GM21528 (cell line): ENCODE data around the gene USP48.
"Not testable (repeated sequence)": the region's sequence is repeated elsewhere in the genome, so short reads cannot be mapped to it uniquely, and the experiment has no call there.

Experiments
- ATAC-seq: cut with Tn5 transposase; IDR thresholded peaks from one replicate; pipeline ENCODE4 v1.9.1; 2021; ENCODE audit warnings: mild to moderate bottlenecking, moderate library complexity; ENCODE audit not compliant: unreplicated experiment, low FRiP score

USP48 gene

GRCh38 chr1:21782868-21783678, at the start of gene USP48:
Gene USP48, minus strand, starts transcription at chr1:21783149. Its CDS starts 192 bp downstream, at chr1:21782957.
- peak; percentile 72 for ATAC-seq

GRCh38 chr1:21831454-21831970, 48.6 kb upstream of the USP48 start:
- no peak for ATAC-seq

- ATAC-seq: no peak
These were observed 48.0 kb upstream of the USP48 start for GRCh38 chr1:21830792-21831453.

GRCh38 chr1:21829294-21829693, 46.3 kb upstream of the USP48 start:
- no peak for ATAC-seq

GRCh38 chr1:21828506-21829210, 45.7 kb upstream of the USP48 start:
- ATAC-seq: no peak

GRCh38 chr1:21828075-21828474, 45.1 kb upstream of the USP48 start:
- ATAC-seq: no peak

- no peak for ATAC-seq
These were observed 44.3 kb upstream of the USP48 start for GRCh38 chr1:21827141-21827679.

GRCh38 chr1:21826694-21827093, 43.7 kb upstream of the USP48 start:
- not testable (repeated sequence) for ATAC-seq

GRCh38 chr1:21825393-21825792, 42.4 kb upstream of the USP48 start:
- no peak for ATAC-seq

GRCh38 chr1:21824926-21825325, 42.0 kb upstream of the USP48 start:
- ATAC-seq: no peak

- no peak for ATAC-seq
These were observed 41.2 kb upstream of the USP48 start for GRCh38 chr1:21823980-21824702.

- no peak for ATAC-seq
These were observed 40.4 kb upstream of the USP48 start for GRCh38 chr1:21823206-21823979.

GRCh38 chr1:21822349-21822748, 39.4 kb upstream of the USP48 start:
- ATAC-seq: no peak

GRCh38 chr1:21821385-21822019, 38.6 kb upstream of the USP48 start:
- no peak for ATAC-seq

- ATAC-seq: no peak
These were observed 37.8 kb upstream of the USP48 start for GRCh38 chr1:21820597-21821232.

GRCh38 chr1:21818656-21819055, 35.7 kb upstream of the USP48 start:
- ATAC-seq: no peak

GRCh38 chr1:21816602-21817302, 33.8 kb upstream of the USP48 start:
- ATAC-seq: no peak
